Measurements from ENCODE around the gene BAD.

BAD gene

GRCh38 chr11:64223001-64223651 lies 61.3 kb downstream of the BAD start:
- WGBS = 95% methylated on average over 24 of the region's 24 CpGs
- H3K27me3 ChIP-seq (ENCODE audit: insufficient read depth, low read length) = no peaks in the 10 kb centered on the region
- H3K27ac ChIP-seq (ENCODE audit: low read depth, low read length) = no peak overlapping the region
- H3K4me3 ChIP-seq (ENCODE audit: low read length) = no peak overlapping the region
- peaks cover 18% of the 10 kb centered on the region for H3K36me3 ChIP-seq (ENCODE audit: insufficient read depth, low read length)
- peaks cover 11% of the 10 kb centered on the region; the same call in 1 of the 2 replicates for H3K4me1 ChIP-seq (ENCODE audit: insufficient read depth, low read length)
- H3K9me3 ChIP-seq (ENCODE audit: insufficient read depth, low read depth, low read length) = no peaks in the 10 kb centered on the region
- no peak overlapping the region for H3K9ac ChIP-seq (ENCODE audit: low read depth, low read length)

- peaks cover 18% of the 10 kb centered on the region for H3K36me3 ChIP-seq (ENCODE audit: insufficient read depth, low read length)
- no peaks in the 10 kb centered on the region for H3K9me3 ChIP-seq (ENCODE audit: insufficient read depth, low read depth, low read length)
- peaks cover 11% of the 10 kb centered on the region; the same call in 1 of the 2 replicates for H3K4me1 ChIP-seq (ENCODE audit: insufficient read depth, low read length)
- H3K27me3 ChIP-seq (ENCODE audit: insufficient read depth, low read length) = no peaks in the 10 kb centered on the region
- no peak overlapping the region for H3K27ac ChIP-seq (ENCODE audit: low read depth, low read length)
- WGBS = 87% methylated on average over 9 of the region's 9 CpGs
- H3K9ac ChIP-seq (ENCODE audit: low read depth, low read length) = no peak overlapping the region
- no peak overlapping the region for H3K4me3 ChIP-seq (ENCODE audit: low read length)
Measured at GRCh38 chr11:64222651-64223000, 61.8 kb downstream of the BAD start.

DNA sequence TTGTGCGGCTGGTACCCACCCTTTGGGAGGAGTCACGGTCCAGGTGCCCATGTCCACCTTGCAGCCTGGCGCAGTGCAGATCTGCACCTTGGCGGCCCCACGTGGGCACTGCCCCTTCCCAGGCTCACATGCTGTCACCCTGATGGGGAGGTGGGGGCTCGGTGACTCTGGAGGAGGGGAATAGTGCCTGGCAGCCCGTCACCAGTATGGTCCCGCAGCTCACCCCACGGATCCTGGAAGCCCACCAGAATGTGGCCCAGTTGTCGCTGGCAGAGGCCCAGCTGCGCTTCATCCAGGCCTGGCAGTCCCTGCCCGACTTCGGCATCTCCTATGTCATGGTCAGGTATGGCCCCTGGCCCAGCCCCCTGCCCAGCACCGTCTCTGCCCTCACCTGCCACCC lies 63.7 kb downstream of the BAD start:
- H3K9ac ChIP-seq (ENCODE audit: low read depth, low read length) = no peak overlapping the region

GRCh38 chr11:64220271-64220670 lies 64.2 kb downstream of the BAD start:
- no peaks in the 10 kb centered on the region for H3K9me3 ChIP-seq (ENCODE audit: insufficient read depth, low read depth, low read length)
- no peak overlapping the region for H3K4me3 ChIP-seq (ENCODE audit: low read length)
- H3K27me3 ChIP-seq (ENCODE audit: insufficient read depth, low read length) = no peaks in the 10 kb centered on the region
- peaks cover 18% of the 10 kb centered on the region for H3K36me3 ChIP-seq (ENCODE audit: insufficient read depth, low read length)
- WGBS = 91% methylated on average over 17 of the region's 17 CpGs
- no peak overlapping the region for H3K27ac ChIP-seq (ENCODE audit: low read depth, low read length)
- H3K9ac ChIP-seq (ENCODE audit: low read depth, low read length) = no peak overlapping the region
- H3K4me1 ChIP-seq (ENCODE audit: insufficient read depth, low read length) = peaks cover 3% of the 10 kb centered on the region; the same call in 1 of the 2 replicates

More for the DNA sequence above, 63.7 kb downstream of the BAD start:
- Histone ChIP-seq H3K9me3 (ENCODE audit: insufficient read depth, low read depth, low read length) (no peaks in the 10 kb centered on the region), H3K4me3 (ENCODE audit: low read length) (no peak overlapping the region), H3K27ac (ENCODE audit: low read depth, low read length) (no peak overlapping the region), H3K27me3 (ENCODE audit: insufficient read depth, low read length) (no peaks in the 10 kb centered on the region), H3K4me1 (ENCODE audit: insufficient read depth, low read length) (peaks cover 4% of the 10 kb centered on the region; the same call in 1 of the 2 replicates), H3K36me3 (ENCODE audit: insufficient read depth, low read length) (peaks cover 18% of the 10 kb centered on the region)
- 94% methylated on average over 14 of the region's 14 CpGs for WGBS

Data from HUES64 (cell line).